Hepatocyte (in vitro differentiated cells): ENCODE measurements around the gene SORL1-AS1.

Experiments used
- CTCF ChIP-seq: fragments of 200-600 bp; sonication (generic); IDR thresholded peaks from 2 replicates; pipeline ENCODE4 v1.5.1; 2016; ENCODE audit warnings: antibody characterized with exemption, mild to moderate bottlenecking; ENCODE audit not compliant: poor library complexity
- EZH2 ChIP-seq: fragments of 200-600 bp; sonication (generic); IDR thresholded peaks from 2 replicates; pipeline ENCODE4 v1.6.1; 2016; ENCODE audit warnings: antibody characterized with exemption, mild to moderate bottlenecking, borderline replicate concordance

- TF ChIP-seq EZH2: no peak
- no peak for TF ChIP-seq CTCF
Observed at GRCh38 chr11:121485216-121485615, 32.4 kb upstream of the SORL1-AS1 start.
